GM19468 (cell line): ENCODE data around the gene FOXJ2.
A peak's percentile ranks its signal among the peaks of the same experiment; 100 is the strongest.
"Not testable (repeated sequence)": the region's sequence is repeated elsewhere in the genome, so short reads cannot be mapped to it uniquely, and the experiment has no call there.

Source experiments
- ATAC-seq: cut with Tn5 transposase; IDR thresholded peaks from one replicate; pipeline ENCODE4 v1.9.1; 2021; ENCODE audit warnings: mild to moderate bottlenecking, moderate library complexity, moderate number of reproducible peaks; ENCODE audit not compliant: unreplicated experiment; ENCODE audit errors: extremely low read depth

FOXJ2 gene

DNA sequence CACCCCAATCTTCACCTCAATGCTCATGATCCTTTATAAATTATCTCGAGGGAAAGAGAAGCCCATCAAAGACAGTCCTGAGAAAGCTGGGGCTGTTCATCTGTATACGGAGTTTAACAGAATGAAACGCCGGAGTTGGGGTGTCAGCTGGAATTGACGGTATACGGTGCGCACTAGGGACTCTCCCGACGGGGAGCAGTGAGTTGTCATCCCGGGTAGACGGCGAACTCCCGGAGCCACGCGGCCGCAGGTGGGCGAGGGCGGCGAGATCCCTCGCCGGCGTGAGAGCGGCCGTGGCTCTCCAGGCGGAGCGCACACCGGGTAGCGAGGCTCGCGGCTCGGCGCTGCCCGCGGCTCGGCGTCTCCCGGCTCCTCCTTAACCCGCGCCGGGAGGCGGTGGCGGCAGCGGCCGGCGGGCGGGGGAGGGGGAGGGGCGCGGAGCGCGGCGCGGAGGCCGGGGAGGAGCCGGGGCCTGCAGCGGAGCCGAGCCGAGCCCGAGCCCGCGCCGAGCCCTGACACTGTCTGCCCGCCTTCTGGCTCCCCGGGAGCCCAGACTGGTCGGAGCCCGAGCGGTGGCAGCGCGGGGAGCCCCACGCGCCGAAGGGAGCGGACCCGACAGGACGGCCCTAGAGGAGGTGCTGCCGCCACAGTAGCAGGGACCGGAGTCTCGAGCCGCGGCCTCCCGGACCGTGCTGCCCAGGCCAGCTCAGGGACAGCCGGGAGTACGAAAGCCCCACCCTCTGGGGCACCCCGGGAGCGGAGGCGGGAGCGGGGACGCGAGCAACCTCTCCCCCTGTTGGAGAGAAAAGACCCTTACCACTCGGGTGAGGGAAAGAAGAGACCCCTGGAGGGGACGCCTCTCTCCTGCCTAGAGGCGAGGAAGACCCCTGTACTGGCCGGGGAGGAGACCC lies at the start of gene FOXJ2:
TSS of gene FOXJ2 (plus strand) at position 475 of the 911 bp plus-strand sequence. CDS start 7,117 bp downstream, outside the sequence.
- ATAC-seq = peak; percentile 60

DNA sequence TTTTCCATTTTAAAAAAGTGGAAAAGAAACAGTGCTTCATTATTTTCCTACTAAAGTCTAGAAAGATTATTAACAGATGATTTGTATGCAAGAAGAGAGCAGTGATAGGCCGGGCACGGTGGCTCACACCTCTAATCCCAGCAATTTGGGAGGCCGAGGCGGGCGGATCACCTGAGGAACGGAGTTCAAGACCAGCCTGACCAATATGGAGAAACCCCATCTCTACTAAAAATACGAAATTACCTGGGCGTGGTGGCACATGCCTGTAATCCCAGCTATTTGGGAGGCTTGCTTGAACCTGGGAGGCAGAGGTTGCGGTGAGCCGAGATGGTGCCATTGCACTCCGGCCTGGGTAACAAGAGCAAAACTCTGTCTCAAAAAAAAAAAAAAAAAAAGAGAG lies 49.5 kb upstream of the FOXJ2 start:
- ATAC-seq = not testable (repeated sequence)

GRCh38 chr12:7983460-7983859 lies 49.1 kb upstream of the FOXJ2 start:
- ATAC-seq = not testable (repeated sequence)

- no peak for ATAC-seq
Measured at GRCh38 chr12:7984900-7985299, 47.6 kb upstream of the FOXJ2 start.

- ATAC-seq = no peak
Measured at GRCh38 chr12:7985802-7986418, 46.6 kb upstream of the FOXJ2 start.

DNA sequence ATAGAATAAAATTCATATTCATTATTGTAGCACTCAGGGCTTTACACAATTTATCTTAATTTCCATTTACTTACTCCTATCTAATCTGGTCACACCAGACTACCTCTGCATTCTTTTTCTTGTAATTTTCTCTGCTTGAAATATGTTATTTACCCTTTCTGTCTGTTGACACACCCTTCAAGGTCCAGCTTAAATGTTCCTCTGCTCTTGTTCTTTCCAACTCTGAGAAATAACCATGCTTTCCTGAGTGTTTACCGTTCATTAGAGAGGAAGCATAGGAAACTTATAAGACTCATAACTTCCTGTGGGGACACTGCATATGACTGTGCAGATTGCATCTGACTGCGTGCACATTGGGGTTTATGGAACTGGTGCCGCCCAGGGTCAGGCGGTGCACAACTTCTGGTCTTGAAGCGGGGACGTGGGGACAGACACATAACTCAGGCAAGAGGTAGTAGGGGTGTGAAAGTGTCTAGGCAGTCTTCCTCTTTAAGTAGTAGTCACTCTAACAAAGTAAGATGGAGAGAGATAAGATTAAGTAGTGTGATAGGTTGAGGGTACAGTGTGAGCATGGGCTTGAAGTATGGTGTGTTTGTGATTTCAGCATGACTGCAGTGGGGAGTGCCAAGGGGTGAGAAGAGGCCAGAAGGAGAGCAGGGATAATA lies 42.6 kb upstream of the FOXJ2 start:
- no peak for ATAC-seq

DNA sequence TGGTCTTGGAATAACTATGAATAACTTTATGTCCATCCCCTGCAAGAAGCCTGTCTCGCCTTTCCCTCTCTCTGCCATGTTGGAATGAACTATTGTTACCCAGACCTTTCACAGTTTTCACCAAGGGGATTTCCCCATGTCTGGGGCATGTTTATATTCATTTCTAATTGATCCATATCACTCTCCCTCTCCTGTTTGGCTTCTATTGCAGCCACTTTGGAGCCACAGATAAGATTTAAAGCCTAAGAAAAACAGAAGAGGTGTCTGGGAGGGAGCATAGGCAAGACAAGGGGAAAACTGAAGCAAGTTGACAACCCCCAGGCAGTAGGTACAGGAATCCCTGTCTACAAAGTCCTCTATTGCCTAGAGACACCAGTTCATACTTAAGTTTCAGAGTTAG lies 41.0 kb upstream of the FOXJ2 start:
- no peak for ATAC-seq

GRCh38 chr12:7994731-7995205 lies 37.7 kb upstream of the FOXJ2 start:
- ATAC-seq = no peak

- ATAC-seq = peak; percentile 83
Measured at GRCh38 chr12:7995266-7995963, 37.1 kb upstream of the FOXJ2 start.

- ATAC-seq = not testable (repeated sequence)
Measured at GRCh38 chr12:8000827-8001226, 31.7 kb upstream of the FOXJ2 start.

DNA sequence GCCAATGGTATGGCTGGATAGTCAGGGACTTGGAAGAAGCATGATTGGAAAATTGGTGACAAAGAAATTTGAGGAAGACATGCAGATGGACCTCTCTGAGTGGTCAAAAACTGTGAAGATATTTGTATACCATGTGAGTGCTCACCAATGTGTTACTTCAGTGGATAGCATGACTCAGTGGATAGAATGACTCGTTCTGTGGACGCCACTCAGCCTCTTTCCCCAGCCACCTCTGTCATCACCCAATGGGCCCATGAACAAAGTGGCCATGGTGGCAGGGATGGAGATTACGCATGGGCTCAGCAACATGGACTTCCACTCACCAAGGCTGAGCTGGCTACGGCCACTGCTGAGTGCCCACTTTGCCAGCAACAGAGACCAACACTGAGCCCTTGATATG lies 31.0 kb upstream of the FOXJ2 start:
- not testable (repeated sequence) for ATAC-seq

- ATAC-seq = not testable (repeated sequence)
Measured at GRCh38 chr12:8004897-8005296, 27.6 kb upstream of the FOXJ2 start.

GRCh38 chr12:8011331-8011730 lies 21.2 kb upstream of the FOXJ2 start:
- ATAC-seq = no peak

GRCh38 chr12:8012651-8013309 lies 19.7 kb upstream of the FOXJ2 start:
- ATAC-seq = no peak

DNA sequence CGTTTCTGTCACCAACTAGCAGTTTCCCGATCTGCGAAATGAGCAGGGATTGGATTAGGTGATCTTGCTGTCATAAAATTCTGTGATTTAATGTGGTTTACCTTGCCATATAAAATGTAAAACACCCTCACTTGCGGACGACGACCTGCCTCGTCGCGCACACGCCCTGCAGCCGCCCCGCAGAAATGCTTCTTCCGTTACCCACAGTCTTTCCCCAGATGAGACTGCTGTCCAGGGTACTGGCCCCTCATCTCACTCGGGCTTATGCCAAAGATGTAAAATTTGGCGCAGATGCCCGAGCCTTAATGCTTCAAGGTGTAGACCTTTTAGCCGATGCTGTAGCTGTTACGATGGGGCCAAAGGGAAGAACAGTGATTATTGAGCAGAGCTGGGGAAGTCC lies 17.7 kb upstream of the FOXJ2 start:
- ATAC-seq = no peak

GRCh38 chr12:8018213-8018612 lies 14.3 kb upstream of the FOXJ2 start:
- not testable (repeated sequence) for ATAC-seq

GRCh38 chr12:8018666-8019581 lies 13.6 kb upstream of the FOXJ2 start:
- no peak for ATAC-seq

- peak; percentile 93 for ATAC-seq
Measured at GRCh38 chr12:8026291-8026900, 6.1 kb upstream of the FOXJ2 start.
